ENCODE results near the gene TMPRSS9. TPM values are rescaled to one million over a fixed set of nuclear protein-coding genes. Genes with fewer than 3 reads are reported as not detected.
"Not testable (repeated sequence)": the region's sequence is repeated elsewhere in the genome, so short reads cannot be mapped to it uniquely, and the experiment has no call there.

Gene TMPRSS9
- total and polyA plus RNA-seq, 4 donors: 0.05 to 0.37 (median 0.09) TPM; not detected in 1

- DNase-seq (no peak), ATAC-seq (ENCODE audit: insufficient read depth, low FRiP score) (no peak)
- TF ChIP-seq CTCF (IDR thresholded peaks at IDR 0.05; ENCODE audit: control extremely low read depth, extremely low read depth): no peak
- Histone ChIP-seq H3K27ac (ENCODE audit: low read depth in 1 of 2, low read length in 1 of 2) (no peak overlapping the region), H3K4me1 (ENCODE audit: control insufficient read depth in 5 of 5, insufficient read depth in 5 of 5, low read length in 5 of 5) (no peaks in the 10 kb centered on the region), H3K36me3 (ENCODE audit: control insufficient read depth in 4 of 4, insufficient read depth in 4 of 4, low read length in 4 of 4) (peaks cover 0 to 9% (median 2%) of the 10 kb centered on the region in 4 donors), H3K9me3 (ENCODE audit: control insufficient read depth in 4 of 4, insufficient read depth in 3 of 4, low read length in 3 of 4) (no peaks in the 10 kb centered on the region), H3K27me3 (ENCODE audit: control insufficient read depth in 3 of 3, insufficient read depth in 3 of 3, low read length in 2 of 3) (no peaks in the 10 kb centered on the region), H3K4me3 (no peak overlapping the region), H3K9ac (ENCODE audit: insufficient read depth in 1 of 2, low read length in 2 of 2) (no peak overlapping the region)
- WGBS, 2 donors: 71 to 89% methylated on average over 19 of the region's 19 CpGs
Measured at GRCh38 chr19:2416321-2417097, 56.4 kb downstream of the TMPRSS9 start.

GRCh38 chr19:2417436-2417835 lies 57.4 kb downstream of the TMPRSS9 start:
- WGBS, 2 donors: 98% methylated on average over 8 of the region's 8 CpGs
- H3K27ac ChIP-seq (ENCODE audit: low read depth in 1 of 2, low read length in 1 of 2); H3K9ac ChIP-seq (ENCODE audit: insufficient read depth in 1 of 2, low read length in 2 of 2); H3K4me1 ChIP-seq (ENCODE audit: control insufficient read depth in 5 of 5, insufficient read depth in 5 of 5, low read length in 5 of 5); H3K27me3 ChIP-seq (ENCODE audit: control insufficient read depth in 3 of 3, insufficient read depth in 3 of 3, low read length in 2 of 3); H3K4me3 ChIP-seq; H3K9me3 ChIP-seq (ENCODE audit: control insufficient read depth in 4 of 4, insufficient read depth in 3 of 4, low read length in 3 of 4); H3K36me3 ChIP-seq (ENCODE audit: control insufficient read depth in 4 of 4, insufficient read depth in 4 of 4, low read length in 4 of 4); ATAC-seq (ENCODE audit: insufficient read depth, low FRiP score); DNase-seq: not testable (repeated sequence)

- H3K4me3 ChIP-seq: no peak overlapping the region
- H3K9ac ChIP-seq (ENCODE audit: insufficient read depth in 1 of 2, low read length in 2 of 2): no peak overlapping the region
- DNase-seq (no peak), ATAC-seq (ENCODE audit: insufficient read depth, low FRiP score) (no peak)
- H3K27me3 ChIP-seq (ENCODE audit: control insufficient read depth in 3 of 3, insufficient read depth in 3 of 3, low read length in 2 of 3): no peaks in the 10 kb centered on the region
- no peaks in the 10 kb centered on the region for H3K9me3 ChIP-seq (ENCODE audit: control insufficient read depth in 4 of 4, insufficient read depth in 3 of 4, low read length in 3 of 4)
- no peaks in the 10 kb centered on the region for H3K4me1 ChIP-seq (ENCODE audit: control insufficient read depth in 5 of 5, insufficient read depth in 5 of 5, low read length in 5 of 5)
- WGBS, 2 donors: 86 to 91% methylated on average over 13 of the region's 13 CpGs
- TF ChIP-seq CTCF (IDR thresholded peaks at IDR 0.05; ENCODE audit: control extremely low read depth, extremely low read depth): no peak
- H3K27ac ChIP-seq (ENCODE audit: low read depth in 1 of 2, low read length in 1 of 2): no peak overlapping the region
- H3K36me3 ChIP-seq (ENCODE audit: control insufficient read depth in 4 of 4, insufficient read depth in 4 of 4, low read length in 4 of 4): peaks cover 0 to 9% (median 2%) of the 10 kb centered on the region in 4 donors
Measured at GRCh38 chr19:2417881-2418406, 57.9 kb downstream of the TMPRSS9 start.

- Histone ChIP-seq H3K27ac (ENCODE audit: low read depth in 1 of 2, low read length in 1 of 2) (no peak overlapping the region), H3K9ac (ENCODE audit: insufficient read depth in 1 of 2, low read length in 2 of 2) (no peak overlapping the region), H3K4me3 (no peak overlapping the region), H3K27me3 (ENCODE audit: control insufficient read depth in 3 of 3, insufficient read depth in 3 of 3, low read length in 2 of 3) (no peaks in the 10 kb centered on the region), H3K36me3 (ENCODE audit: control insufficient read depth in 4 of 4, insufficient read depth in 4 of 4, low read length in 4 of 4) (peaks cover 0 to 20% (median 2%) of the 10 kb centered on the region in 4 donors), H3K4me1 (ENCODE audit: control insufficient read depth in 5 of 5, insufficient read depth in 5 of 5, low read length in 5 of 5) (peaks cover 0 to 6% (median 0%) of the 10 kb centered on the region in 5 donors), H3K9me3 (ENCODE audit: control insufficient read depth in 4 of 4, insufficient read depth in 3 of 4, low read length in 3 of 4) (no peaks in the 10 kb centered on the region)
- DNase-seq: no peak
- WGBS, 2 donors: 96 to 98% methylated on average over 7 of the region's 7 CpGs
- no peak for TF ChIP-seq CTCF (IDR thresholded peaks at IDR 0.05; ENCODE audit: control extremely low read depth, extremely low read depth)
- no peak for ATAC-seq (ENCODE audit: insufficient read depth, low FRiP score)
Measured at GRCh38 chr19:2419754-2420153, 59.7 kb downstream of the TMPRSS9 start.
